GM12878 (cell line): ENCODE data around the gene CSMD2.

ENCODE experiments used
- CTCF ChIP-seq, 3 experiments: IDR thresholded peaks in 2 of 3; conservative IDR thresholded peaks in 1 of 3; 2 replicates each; pipeline ENCODE4 v1.5.1; 2011; ENCODE audit warnings: low read depth in 3 of 3, low read length in 3 of 3, mild to moderate bottlenecking in 3 of 3, control low read depth in 2 of 3, moderate library complexity in 2 of 3, inconsistent platforms in 1 of 3, mixed read lengths in 1 of 3; ENCODE audit not compliant: control insufficient read depth in 2 of 3, insufficient read depth in 1 of 3; ENCODE audit errors: extremely low read depth in 1 of 3
- HDAC6 ChIP-seq: fragments of 200-600 bp; sonication (generic); IDR thresholded peaks from one replicate; pipeline ENCODE4 v1.8.0; 2017; ENCODE audit warnings: antibody characterized with exemption; ENCODE audit not compliant: unreplicated experiment
- HDGF ChIP-seq: fragments of 450-650 bp; IDR thresholded peaks from 2 replicates; pipeline ENCODE4 v1.6.1; 2016; ENCODE audit warnings: antibody characterized with exemption
- MAX ChIP-seq: IDR thresholded peaks from 2 replicates; pipeline ENCODE4 v1.6.1; 2012; ENCODE audit warnings: low read depth, low read length, improper control_type of control experiment
- MLLT1 ChIP-seq: fragments of 450-650 bp; IDR thresholded peaks from 2 replicates; pipeline ENCODE4 v1.6.1; 2016; ENCODE audit warnings: mild to moderate bottlenecking
- PKNOX1 ChIP-seq: fragments of 450-650 bp; IDR thresholded peaks from 2 replicates; pipeline ENCODE4 v1.6.1; 2016; ENCODE audit warnings: mild to moderate bottlenecking
- RB1 ChIP-seq: fragments of 450-650 bp; formaldehyde crosslinking; IDR thresholded peaks from 2 replicates; pipeline ENCODE4 v1.6.1; 2017; ENCODE audit warnings: mild to moderate bottlenecking, borderline replicate concordance

- no peak for TF ChIP-seq HDGF
- TF ChIP-seq CTCF (IDR thresholded peaks at IDR 0.05 in 2 of 3, conservative IDR thresholded peaks at IDR 0.05 in 1 of 3; ENCODE audit: control insufficient read depth in 2 of 3, extremely low read depth in 1 of 3, insufficient read depth in 1 of 3, low read depth in 3 of 3, low read length in 3 of 3) = no peak
- TF ChIP-seq RB1 = no peak
- TF ChIP-seq MAX = no peak
- TF ChIP-seq PKNOX1 = no peak
- no peak for TF ChIP-seq HDAC6
- no peak for TF ChIP-seq MLLT1
Observed at GRCh38 chr1:33725037-33725436, 440.0 kb downstream of the CSMD2 start.
